T-cell (primary cell): Measurements from ENCODE around the gene SHROOM3. TPM values are rescaled to one million over a fixed set of nuclear protein-coding genes. Genes with fewer than 3 reads are reported as not detected.

Experiments used
- ATAC-seq, 4 experiments: fragments of 200-7000 bp in 3 of 4; fragments of 150-1000 bp in 1 of 4; cut with Tn5 transposase; replicated peaks in 1 of 4; 1 replicate in 3 of 4; 2 replicates in 1 of 4; pipeline ENCODE4 v1.10.0; 2021; ENCODE audit warnings: moderate library complexity in 3 of 4, mild to moderate bottlenecking in 2 of 4, moderate number of reproducible peaks in 1 of 4
- CTCF ChIA-PET, 2 donors: fragments of 300-600 bp; sonication (Branson Sonifier 250); formaldehyde crosslinking; loops; one replicate each; lab custom pipeline; 2022; ENCODE audit warnings: antibody characterized with exemption in 2 of 2; lab: Charles Lee
- POLR2A ChIA-PET, 2 donors: fragments of 300-600 bp; sonication (Branson Sonifier 250); formaldehyde crosslinking; loops; one replicate each; lab custom pipeline; 2022; ENCODE audit warnings: antibody characterized with exemption in 2 of 2; lab: Charles Lee
- DNase-seq, 35 experiments: peaks; one replicate each; pipeline versions ENCODE4 v3.0.0 to v3.0.0-alpha.2; 2013 to 2023
- H3K27ac ChIP-seq: one replicate; pipeline ENCODE4 v1.5.1; 2013; ENCODE audit warnings: low read length
- H3K27me3 ChIP-seq, 2 experiments: replicated peaks in 1 of 2; 1 replicate in 1 of 2; 2 replicates in 1 of 2; pipeline versions ENCODE4 v1.6.1 to v1.7.0; 2013; ENCODE audit warnings: low read length in 1 of 2, mixed read lengths in 1 of 2; ENCODE audit not compliant: control insufficient read depth in 2 of 2, insufficient read depth in 2 of 2; ENCODE audit errors: extremely low read depth in 1 of 2
- H3K36me3 ChIP-seq, 2 donors: 1 replicate in 1 of 2; 2 replicates in 1 of 2; pipeline versions ENCODE4 v1.6.1 to v1.7.0; 2013; ENCODE audit warnings: low read length in 1 of 2; ENCODE audit not compliant: control insufficient read depth in 2 of 2, insufficient read depth in 1 of 2; ENCODE audit errors: extremely low read depth in 1 of 2
- H3K4me1 ChIP-seq, 2 experiments: 1 replicate in 1 of 2; 2 replicates in 1 of 2; pipeline versions ENCODE4 v1.6.1 to v1.7.0; 2013; ENCODE audit warnings: low read length in 2 of 2, mixed read lengths in 1 of 2; ENCODE audit not compliant: insufficient read depth in 2 of 2, control insufficient read depth in 1 of 2; ENCODE audit errors: extremely low read depth in 1 of 2
- H3K4me3 ChIP-seq, 2 donors: 1 replicate in 1 of 2; 2 replicates in 1 of 2; pipeline versions ENCODE4 v1.5.1 to v1.7.0; 2013; ENCODE audit warnings: mild to moderate bottlenecking in 2 of 2, low read length in 1 of 2, moderate library complexity in 1 of 2; ENCODE audit not compliant: control insufficient read depth in 1 of 2; ENCODE audit errors: extremely low read depth in 1 of 2
- H3K9me3 ChIP-seq: 2 replicates; pipeline ENCODE4 v1.7.0; 2013
- H3K27ac Mint-ChIP-seq, 2 donors: one replicate each; pipeline ENCODE4 v1.8.0; 2020 to 2021; ENCODE audit warnings: mild to moderate bottlenecking in 2 of 2, mixed read lengths in 2 of 2
- H3K27me3 Mint-ChIP-seq, 2 donors: one replicate each; pipeline ENCODE4 v1.8.0; 2021 to 2022; ENCODE audit warnings: mixed read lengths in 2 of 2
- H3K36me3 Mint-ChIP-seq: one replicate; pipeline ENCODE4 v1.8.0; 2021; ENCODE audit warnings: mixed read lengths
- H3K4me1 Mint-ChIP-seq, 3 donors: one replicate each; pipeline ENCODE4 v1.8.0; 2020 to 2022; ENCODE audit warnings: mixed read lengths in 3 of 3, mild to moderate bottlenecking in 1 of 3
- H3K4me3 Mint-ChIP-seq, 3 donors: one replicate each; pipeline ENCODE4 v1.8.0; 2020 to 2022; ENCODE audit warnings: mild to moderate bottlenecking in 3 of 3, mixed read lengths in 3 of 3, moderate library complexity in 3 of 3
- H3K9me3 Mint-ChIP-seq, 3 donors: one replicate each; pipeline ENCODE4 v1.8.0; 2020 to 2022; ENCODE audit warnings: mixed read lengths in 3 of 3
- WGBS: methylation state at CpG from one replicate; pipeline ENCODE4 v1.1.5; 2013; ENCODE audit warnings: missing lambda C conversion rate; ENCODE audit not compliant: insufficient coverage; 5-methylcytosine and 5-hydroxymethylcytosine counted together
- total RNA-seq, 35 experiments: library from RNA in 6 of 35; stranded (reverse) in 6 of 35; fragments of 120-200 nt in 1 of 35; gene quantifications; one replicate each; pipeline versions ENCODE4 v1.2.1 to v1.2.4 and lab custom pipeline; 2013 to 2026

The SHROOM3 gene
- total RNA-seq, 5 donors from 2014 or later (not counting 1 experiment from before 2014, with no cell fraction given), result 0.22 to 1.1 (median 0.33) TPM; not detected in 2

DNA sequence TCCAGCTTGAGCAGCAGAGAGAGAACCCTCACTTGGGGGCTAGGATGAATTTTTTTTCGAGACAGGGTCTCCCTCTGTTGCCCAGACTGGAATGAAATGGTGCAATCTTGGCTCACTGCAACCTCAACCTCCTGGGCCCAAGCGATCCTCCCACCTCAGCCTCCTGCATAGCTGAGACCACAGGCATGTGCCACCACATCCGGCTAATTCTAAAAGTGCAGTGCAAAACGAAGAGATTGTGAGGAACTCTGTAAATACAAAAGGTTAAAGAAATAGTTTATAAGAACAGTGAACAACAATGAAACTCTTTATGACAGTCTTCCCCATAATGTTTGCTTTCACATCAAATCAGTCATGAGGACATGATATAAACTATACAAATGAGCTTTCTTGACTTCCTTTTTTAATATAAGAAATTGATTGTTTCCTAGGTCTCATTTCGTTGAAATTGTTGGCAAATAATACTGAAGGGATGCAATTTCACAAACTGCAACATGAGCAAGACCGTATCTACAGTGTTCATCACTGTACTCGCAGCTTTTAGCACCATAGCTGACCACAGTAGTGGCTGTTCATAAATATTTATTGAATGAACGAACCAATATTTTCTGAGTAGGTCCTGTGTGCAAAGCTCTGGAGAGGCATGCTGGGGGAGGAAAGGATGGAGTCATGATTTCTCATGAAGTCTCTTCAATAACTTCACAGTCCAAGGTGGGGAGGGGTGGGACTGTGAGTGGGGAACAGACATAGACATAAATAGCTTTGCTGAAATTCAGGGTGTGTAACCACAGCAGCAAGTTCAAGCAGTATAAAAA lies 116.1 kb downstream of the SHROOM3 start:
- ChIA-PET CTCF (no interaction called here), POLR2A (interaction anchor here in 1 of 2 donors (0.7 kb wide), 1 partner anchor 162 kb away, joined by 8 read pairs; no protein-coding TSS in a partner anchor)
- no peak for DNase-seq
- 56% methylated on average over 3 of the region's 8 CpGs for WGBS
- no peak overlapping the region for H3K27ac ChIP-seq
- no peak overlapping the region for H3K27ac Mint-ChIP-seq
- peaks cover 0 to 6% of the 10 kb centered on the region in 2 experiments for H3K27me3 ChIP-seq
- no peaks in the 10 kb centered on the region for H3K9me3 Mint-ChIP-seq
- ATAC-seq, result no peak
- no peaks in the 10 kb centered on the region for H3K36me3 Mint-ChIP-seq
- H3K9me3 ChIP-seq, result no peaks in the 10 kb centered on the region
- peaks cover 1 to 3% of the 10 kb centered on the region in 2 donors for H3K27me3 Mint-ChIP-seq
- H3K36me3 ChIP-seq, result no peaks in the 10 kb centered on the region
- H3K4me3 Mint-ChIP-seq, result no peak overlapping the region
- no peaks in the 10 kb centered on the region for H3K4me1 ChIP-seq
- H3K4me3 ChIP-seq, result no peak overlapping the region
- no peaks in the 10 kb centered on the region for H3K4me1 Mint-ChIP-seq

DNA sequence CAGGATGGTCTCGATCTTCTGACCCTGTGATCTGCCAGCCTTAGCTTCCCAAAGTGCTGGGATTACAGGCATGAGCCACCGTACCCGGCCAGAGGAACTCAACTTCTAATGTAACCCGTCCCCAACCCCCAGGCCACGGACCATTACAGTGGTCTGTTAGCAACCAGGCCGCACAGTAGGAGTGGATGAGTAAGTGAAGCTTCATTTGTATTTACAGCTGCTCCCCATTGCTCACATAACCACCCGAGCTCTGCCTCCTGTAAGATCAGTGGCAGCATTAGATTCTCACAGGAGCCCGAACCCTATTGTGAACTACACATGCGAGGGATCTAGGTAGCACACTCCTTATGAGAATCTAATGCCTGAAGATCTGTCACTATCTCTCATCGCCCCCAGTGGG lies 119.6 kb downstream of the SHROOM3 start:
- peaks cover 0 to 6% of the 10 kb centered on the region in 2 experiments for H3K27me3 ChIP-seq
- DNase-seq (no peak), ATAC-seq (no peak)
- no peak overlapping the region for H3K27ac ChIP-seq
- ChIA-PET CTCF (interaction anchor here in 1 of 2 donors (0.7 kb wide), 1 partner anchor 73 kb away, joined by 5 read pairs; no protein-coding TSS in a partner anchor), POLR2A (no interaction called here)
- Mint-ChIP-seq H3K36me3 (no peaks in the 10 kb centered on the region), H3K9me3 (no peaks in the 10 kb centered on the region), H3K4me1 (no peaks in the 10 kb centered on the region), H3K27ac (no peak overlapping the region), H3K27me3 (no peaks in the 10 kb centered on the region), H3K4me3 (no peak overlapping the region)
- H3K4me1 ChIP-seq, result no peaks in the 10 kb centered on the region
- H3K4me3 ChIP-seq, result no peak overlapping the region
- H3K36me3 ChIP-seq, result no peaks in the 10 kb centered on the region
- H3K9me3 ChIP-seq, result no peaks in the 10 kb centered on the region
- 96% methylated on average over 3 of the region's 10 CpGs for WGBS

DNA sequence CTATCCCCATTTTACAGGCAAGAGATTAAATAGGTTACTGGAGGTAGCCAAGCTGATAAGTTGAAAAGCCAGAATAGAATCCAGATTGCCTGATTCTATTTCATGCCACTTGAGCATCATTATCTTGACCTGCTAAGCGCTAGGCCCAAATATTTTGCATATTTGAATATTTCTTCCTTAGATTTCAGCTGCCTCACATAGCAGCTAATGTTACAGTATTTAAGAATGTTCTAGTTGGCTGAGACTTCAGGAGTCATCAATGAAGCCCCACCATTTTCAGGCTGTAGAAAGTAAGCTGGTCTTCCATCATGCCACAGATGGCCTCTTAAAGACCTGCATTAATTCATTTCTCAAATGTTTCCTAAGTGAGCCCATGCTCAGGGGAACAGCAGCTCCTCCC lies 121.4 kb downstream of the SHROOM3 start:
- ATAC-seq, result no peak
- Mint-ChIP-seq H3K27me3 (peaks cover 2 to 4% of the 10 kb centered on the region in 2 donors), H3K4me3 (no peak overlapping the region), H3K36me3 (no peaks in the 10 kb centered on the region), H3K9me3 (no peaks in the 10 kb centered on the region), H3K27ac (no peak overlapping the region), H3K4me1 (no peaks in the 10 kb centered on the region)
- WGBS, result no CpG with 5 or more reads among the region's 1 CpG
- CTCF ChIA-PET, result no interaction called here
- POLR2A ChIA-PET, result no interaction called here
- no peak overlapping the region for H3K27ac ChIP-seq
- H3K4me1 ChIP-seq, result no peaks in the 10 kb centered on the region
- H3K36me3 ChIP-seq, result no peaks in the 10 kb centered on the region
- H3K27me3 ChIP-seq, result peaks cover 0 to 6% of the 10 kb centered on the region in 2 experiments
- no peak overlapping the region for H3K4me3 ChIP-seq
- H3K9me3 ChIP-seq, result no peaks in the 10 kb centered on the region
- no peak for DNase-seq

DNA sequence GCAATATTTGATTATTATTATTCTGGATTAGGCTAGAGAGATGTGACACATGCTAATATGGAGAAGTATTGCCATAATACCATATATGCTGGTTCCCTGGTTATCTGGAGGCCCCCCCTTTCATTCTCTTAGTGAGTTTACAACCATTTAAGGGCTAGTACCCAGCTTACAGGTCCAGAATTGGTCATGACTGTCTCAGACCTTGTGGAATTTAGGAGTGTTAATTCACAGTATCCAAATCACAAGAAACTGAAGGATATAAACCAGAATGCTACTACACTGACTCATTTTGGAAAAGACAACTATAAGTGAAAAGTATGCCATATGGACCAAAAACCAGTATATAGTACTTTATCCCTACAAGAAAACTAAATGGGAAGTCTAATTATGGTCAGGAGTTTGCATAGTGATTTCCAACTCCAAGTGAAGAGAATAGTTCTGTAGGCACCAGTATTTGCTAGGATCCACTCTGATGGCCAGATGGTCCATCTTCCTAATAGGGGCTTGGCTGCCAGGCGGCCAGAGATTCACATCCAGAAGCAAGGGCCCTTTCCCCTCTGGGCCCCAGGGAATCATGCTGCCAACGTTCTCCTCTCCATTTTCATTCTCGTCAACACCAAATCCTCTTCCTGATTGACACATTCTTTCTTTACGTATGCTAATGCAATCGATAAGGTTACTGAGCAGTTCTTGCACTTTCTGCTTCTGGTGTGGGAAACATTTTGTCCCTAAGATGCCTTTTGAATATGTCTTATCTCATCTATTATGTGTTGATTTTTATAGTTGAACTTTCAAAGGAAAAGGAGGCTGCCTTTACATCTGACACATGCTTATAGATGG lies 123.6 kb downstream of the SHROOM3 start:
- CTCF ChIA-PET, result no interaction called here
- ATAC-seq (no peak), DNase-seq (no peak)
- Histone ChIP-seq H3K36me3 (no peaks in the 10 kb centered on the region), H3K4me1 (no peaks in the 10 kb centered on the region), H3K27ac (no peak overlapping the region), H3K9me3 (no peaks in the 10 kb centered on the region), H3K4me3 (no peak overlapping the region), H3K27me3 (peaks cover 0 to 6% of the 10 kb centered on the region in 2 experiments)
- Mint-ChIP-seq H3K27me3 (peaks cover 2 to 4% of the 10 kb centered on the region in 2 donors), H3K4me3 (no peak overlapping the region), H3K9me3 (no peaks in the 10 kb centered on the region), H3K36me3 (no peaks in the 10 kb centered on the region), H3K27ac (no peak overlapping the region), H3K4me1 (no peaks in the 10 kb centered on the region)
- 93% methylated on average over 3 of the region's 5 CpGs for WGBS
- POLR2A ChIA-PET, result no interaction called here

DNA sequence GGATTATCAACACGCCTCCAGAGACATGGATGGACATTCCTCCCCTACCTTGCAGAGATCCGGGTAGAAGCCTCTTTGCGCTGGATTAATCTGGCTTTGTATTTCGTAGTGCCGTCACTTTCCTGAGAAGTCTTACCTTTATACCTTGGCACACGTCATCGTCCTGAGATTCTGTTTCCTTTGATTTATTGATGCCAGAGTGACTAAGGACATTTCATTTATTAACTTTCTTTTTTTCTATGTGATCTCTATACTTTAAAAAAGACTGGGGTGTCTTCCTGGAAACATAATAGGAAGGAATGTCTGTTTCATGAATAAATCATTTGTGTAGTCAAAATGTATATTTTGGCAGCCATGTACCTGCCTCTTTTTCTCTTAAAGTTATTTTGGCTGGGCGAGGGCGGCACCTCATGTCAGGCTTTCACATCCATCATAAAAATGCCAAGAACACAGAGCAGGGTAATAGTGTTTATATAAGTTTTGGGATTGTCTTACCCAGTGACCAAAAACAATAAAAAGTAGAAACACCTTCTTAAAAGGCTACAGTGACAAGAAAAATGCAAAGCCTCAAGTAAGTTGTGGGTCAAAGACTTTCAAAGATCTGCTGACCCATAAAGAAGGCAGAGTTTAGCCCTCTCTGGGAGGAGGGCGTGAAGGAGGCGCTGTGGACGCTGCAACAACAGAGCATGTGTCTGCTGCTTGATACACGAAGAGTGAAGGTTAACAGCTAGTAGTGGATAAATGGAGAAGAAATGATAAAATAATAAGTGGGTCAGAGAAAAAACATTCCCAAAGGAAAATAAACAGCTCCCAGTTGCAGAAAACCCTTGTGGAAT lies 124.4 kb downstream of the SHROOM3 start:
- Mint-ChIP-seq H3K4me1 (no peaks in the 10 kb centered on the region), H3K36me3 (no peaks in the 10 kb centered on the region), H3K27ac (no peak overlapping the region), H3K4me3 (no peak overlapping the region), H3K9me3 (no peaks in the 10 kb centered on the region), H3K27me3 (peaks cover 2 to 4% of the 10 kb centered on the region in 2 donors)
- H3K4me1 ChIP-seq, result no peaks in the 10 kb centered on the region
- no peak overlapping the region for H3K4me3 ChIP-seq
- DNase-seq, result no peak
- H3K9me3 ChIP-seq, result no peaks in the 10 kb centered on the region
- WGBS, result no CpG with 5 or more reads among the region's 13 CpGs
- ATAC-seq, result no peak
- ChIA-PET CTCF (no interaction called here), POLR2A (no interaction called here)
- no peaks in the 10 kb centered on the region for H3K36me3 ChIP-seq
- peaks cover 0 to 6% of the 10 kb centered on the region in 2 experiments for H3K27me3 ChIP-seq
- H3K27ac ChIP-seq, result no peak overlapping the region

DNA sequence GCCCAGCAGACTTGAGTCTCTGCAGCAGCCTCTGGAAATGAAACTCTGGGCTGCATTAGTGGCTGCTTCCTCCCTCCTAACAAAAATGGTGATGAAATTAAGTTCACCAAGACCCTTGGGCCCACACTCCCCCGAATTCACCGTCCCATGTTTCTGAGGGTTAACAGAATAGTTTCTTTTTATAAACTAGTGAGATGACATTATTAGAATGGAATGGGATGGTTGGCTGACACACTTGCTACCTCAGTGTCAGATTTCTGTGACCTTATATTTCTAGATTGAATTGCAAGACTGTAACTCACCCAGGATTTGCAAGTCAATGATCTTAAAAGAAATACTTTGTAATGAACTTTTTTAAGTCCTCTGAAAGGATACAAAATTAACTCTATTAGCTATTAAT lies 127.1 kb downstream of the SHROOM3 start:
- DNase-seq (no peak), ATAC-seq (no peak)
- CTCF ChIA-PET, result no interaction called here
- POLR2A ChIA-PET, result no interaction called here
- no peaks in the 10 kb centered on the region for H3K9me3 ChIP-seq
- no peak overlapping the region for H3K4me3 ChIP-seq
- no peaks in the 10 kb centered on the region for H3K36me3 ChIP-seq
- H3K27me3 Mint-ChIP-seq, result peaks cover 4 to 5% of the 10 kb centered on the region in 2 donors
- no peaks in the 10 kb centered on the region for H3K4me1 ChIP-seq
- no peaks in the 10 kb centered on the region for H3K9me3 Mint-ChIP-seq
- no peak overlapping the region for H3K4me3 Mint-ChIP-seq
- WGBS, result no CpG with 5 or more reads among the region's 2 CpGs
- no peaks in the 10 kb centered on the region for H3K4me1 Mint-ChIP-seq
- no peaks in the 10 kb centered on the region for H3K27me3 ChIP-seq
- H3K27ac ChIP-seq, result no peak overlapping the region
- no peak overlapping the region for H3K27ac Mint-ChIP-seq
- no peaks in the 10 kb centered on the region for H3K36me3 Mint-ChIP-seq
